Measurements from ENCODE around the gene MGP.

Gene MGP

DNA sequence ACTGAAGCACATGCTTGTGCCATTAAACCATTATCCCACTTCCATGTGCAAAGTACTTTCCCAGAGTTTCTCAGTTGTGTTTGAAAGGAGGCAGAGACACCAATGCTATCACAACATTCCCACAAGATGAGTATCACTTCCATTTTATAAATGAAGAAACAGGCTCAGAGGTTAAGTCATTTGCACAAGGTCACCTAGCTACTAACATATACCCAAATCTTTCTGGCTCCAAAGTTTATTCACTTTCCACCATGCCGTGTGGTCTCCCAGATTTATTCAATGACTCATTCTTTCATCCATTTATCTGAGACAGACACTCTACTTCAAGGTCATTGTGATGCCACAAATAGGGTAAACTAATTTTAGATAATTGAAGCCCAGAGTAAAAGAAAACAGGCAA lies 51.7 kb downstream of the MGP start:
- H3K9me3 ChIP-seq, result no peaks in the 10 kb centered on the region
- TF ChIP-seq, protein P1, sequence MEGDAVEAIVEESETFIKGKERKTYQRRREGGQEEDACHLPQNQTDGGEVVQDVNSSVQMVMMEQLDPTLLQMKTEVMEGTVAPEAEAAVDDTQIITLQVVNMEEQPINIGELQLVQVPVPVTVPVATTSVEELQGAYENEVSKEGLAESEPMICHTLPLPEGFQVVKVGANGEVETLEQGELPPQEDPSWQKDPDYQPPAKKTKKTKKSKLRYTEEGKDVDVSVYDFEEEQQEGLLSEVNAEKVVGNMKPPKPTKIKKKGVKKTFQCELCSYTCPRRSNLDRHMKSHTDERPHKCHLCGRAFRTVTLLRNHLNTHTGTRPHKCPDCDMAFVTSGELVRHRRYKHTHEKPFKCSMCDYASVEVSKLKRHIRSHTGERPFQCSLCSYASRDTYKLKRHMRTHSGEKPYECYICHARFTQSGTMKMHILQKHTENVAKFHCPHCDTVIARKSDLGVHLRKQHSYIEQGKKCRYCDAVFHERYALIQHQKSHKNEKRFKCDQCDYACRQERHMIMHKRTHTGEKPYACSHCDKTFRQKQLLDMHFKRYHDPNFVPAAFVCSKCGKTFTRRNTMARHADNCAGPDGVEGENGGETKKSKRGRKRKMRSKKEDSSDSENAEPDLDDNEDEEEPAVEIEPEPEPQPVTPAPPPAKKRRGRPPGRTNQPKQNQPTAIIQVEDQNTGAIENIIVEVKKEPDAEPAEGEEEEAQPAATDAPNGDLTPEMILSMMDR (IDR thresholded peaks at IDR 0.05; ENCODE audit: low read depth, low read length), result no peak
- no peak overlapping the region for H3K4me3 ChIP-seq (ENCODE audit: low read depth, low read length)
- no peak for DNase-seq
- H3K36me3 ChIP-seq, result no peaks in the 10 kb centered on the region
- no peaks in the 10 kb centered on the region for H3K27me3 ChIP-seq
- H3K4me1 ChIP-seq, result peaks cover 28% of the 10 kb centered on the region

GRCh38 chr12:14833336-14833735 lies 52.3 kb downstream of the MGP start:
- no peak for DNase-seq
- Histone ChIP-seq H3K9me3 (no peaks in the 10 kb centered on the region), H3K4me3 (ENCODE audit: low read depth, low read length) (no peak overlapping the region), H3K4me1 (peaks cover 28% of the 10 kb centered on the region), H3K27me3 (no peaks in the 10 kb centered on the region), H3K36me3 (no peaks in the 10 kb centered on the region)
- TF ChIP-seq, protein P1 (IDR thresholded peaks at IDR 0.05; ENCODE audit: low read depth, low read length), result no peak

Data from BE2C (cell line).